ENCODE results near the gene TSR1.

- no peak for TF ChIP-seq CTCF (IDR thresholded peaks at IDR 0.05)
- TF ChIP-seq EP300 (IDR thresholded peaks at IDR 0.05; ENCODE audit: low read depth): no peak
- no peak for TF ChIP-seq POLR2AphosphoS5 (IDR thresholded peaks at IDR 0.05)
- no peak for TF ChIP-seq POLR2A (IDR thresholded peaks at IDR 0.05)
Observed at GRCh38 chr17:2279707-2280106, 56.5 kb downstream of the TSR1 start.
